Kidney (tissue), 14 donors: Measurements from ENCODE around the gene PLB1. TPM values are rescaled to one million over a fixed set of nuclear protein-coding genes. Genes with fewer than 3 reads are reported as not detected.
A peak's percentile ranks its signal among the peaks of the same experiment; 100 is the strongest.

ENCODE experiments used
- DNase-seq, 5 donors: peaks; one replicate each; pipeline ENCODE4 v3.0.0-alpha.2; 2013 to 2020
- FAIRE-seq: peaks from 2 replicates; lab custom pipeline; 2012; peaks lifted over from hg19 to GRCh38; lab: Jason Lieb, UNC
- H3K27ac ChIP-seq, 2 donors: one replicate each; pipeline ENCODE4 v1.7.0; 2013; ENCODE audit warnings: low read depth in 2 of 2, low read length in 2 of 2, inconsistent platforms in 1 of 2
- H3K27me3 ChIP-seq: one replicate; pipeline ENCODE4 v1.7.1; 2013; ENCODE audit warnings: low read length, inconsistent platforms; ENCODE audit not compliant: control insufficient read depth, insufficient read depth
- H3K36me3 ChIP-seq, 3 donors: one replicate each; pipeline versions ENCODE4 v1.7.0 to v1.7.1; 2013; ENCODE audit warnings: low read length in 3 of 3, control low read depth in 1 of 3, inconsistent platforms in 1 of 3; ENCODE audit not compliant: insufficient read depth in 3 of 3, control insufficient read depth in 2 of 3
- H3K4me1 ChIP-seq, 3 donors: one replicate each; pipeline versions ENCODE4 v1.7.0 to v1.7.1; 2013; ENCODE audit warnings: low read length in 3 of 3, inconsistent platforms in 1 of 3, low read depth in 1 of 3; ENCODE audit not compliant: control insufficient read depth in 2 of 3, insufficient read depth in 2 of 3
- H3K4me3 ChIP-seq, 3 donors: one replicate each; pipeline versions ENCODE4 v1.7.0 to v1.8.1; 2013; ENCODE audit warnings: low read length in 3 of 3, control low read depth in 1 of 3, inconsistent platforms in 1 of 3
- H3K9ac ChIP-seq, 3 donors: one replicate each; pipeline versions ENCODE4 v1.7.0 to v1.7.1; 2013; ENCODE audit warnings: low read length in 3 of 3, control low read depth in 1 of 3, inconsistent platforms in 1 of 3
- H3K9me3 ChIP-seq, 3 donors: one replicate each; pipeline versions ENCODE4 v1.7.0 to v1.7.1; 2013; ENCODE audit warnings: low read length in 3 of 3, control low read depth in 1 of 3, inconsistent platforms in 1 of 3; ENCODE audit not compliant: control insufficient read depth in 2 of 3, insufficient read depth in 1 of 3
- intact Hi-C: fragments of 100-400 bp; cut with DNase I; formaldehyde crosslinking; loops from one replicate; pipeline ENCODE4 v1.11.1; 2022
- polyA plus RNA-seq: library from polyadenylated mRNA; stranded (reverse); fragments of 350-450 nt; fragmentation: Illumina TruSeq; extraction: RNeasy Lipid Tissue Mini Kit (QIAGEN cat#74804); gene quantifications from one replicate; pipeline ENCODE4 v1.2.3, GENCODE V29; 2014; ENCODE audit warnings: low read depth, low replicate concordance; ENCODE audit not compliant: insufficient read depth
- total RNA-seq: library from RNA; stranded (reverse); fragmentation: NEBNext Ultra II Directional; extraction: Animal tissue kit (Norgen Biotek cat#: 25700); gene quantifications from one replicate; pipeline ENCODE4 v1.2.1, GENCODE V29; 2021
- TF ChIP-seq, protein P1 (sequence below): IDR thresholded peaks from 3 replicates; pipeline ENCODE4 v1.5.1; 2012; ENCODE audit warnings: mild to moderate bottlenecking, moderate library complexity, borderline replicate concordance; ENCODE audit not compliant: insufficient read depth; ENCODE audit errors: extremely low read depth
- donor health status: control.
- donor health status: control.
- donor health status: control.
- donor health status: control.
- donor health status: control.
- donor health status: DM: yes; HTN: yes; CAD: no.
- donor health status: Normal renal cell carcinoma (clear cell type).

The PLB1 gene
- total and polyA plus RNA-seq, 2 donors from 2014 or later, result 0.95 to 6.8 TPM

DNA sequence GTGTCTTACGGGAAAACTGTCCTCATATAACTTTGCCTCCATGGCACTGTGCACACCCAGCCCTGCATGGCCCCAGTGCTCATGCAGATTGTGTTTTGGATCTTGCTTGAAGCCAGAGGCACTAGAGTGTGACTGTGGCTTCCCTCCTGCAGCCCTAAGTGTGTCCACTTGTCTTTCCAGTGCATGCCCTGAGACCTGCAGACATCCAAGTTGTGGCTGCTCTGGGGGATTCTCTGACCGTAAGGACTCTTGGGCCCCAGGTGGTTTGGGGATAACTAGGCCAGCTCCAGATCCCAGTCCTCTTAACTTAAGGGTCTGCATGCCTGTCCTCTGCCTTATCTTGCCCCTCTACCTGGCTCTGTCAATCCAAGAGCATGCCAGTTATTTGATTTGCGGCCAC lies 96.6 kb downstream of the PLB1 start:
- TF ChIP-seq, protein P1, sequence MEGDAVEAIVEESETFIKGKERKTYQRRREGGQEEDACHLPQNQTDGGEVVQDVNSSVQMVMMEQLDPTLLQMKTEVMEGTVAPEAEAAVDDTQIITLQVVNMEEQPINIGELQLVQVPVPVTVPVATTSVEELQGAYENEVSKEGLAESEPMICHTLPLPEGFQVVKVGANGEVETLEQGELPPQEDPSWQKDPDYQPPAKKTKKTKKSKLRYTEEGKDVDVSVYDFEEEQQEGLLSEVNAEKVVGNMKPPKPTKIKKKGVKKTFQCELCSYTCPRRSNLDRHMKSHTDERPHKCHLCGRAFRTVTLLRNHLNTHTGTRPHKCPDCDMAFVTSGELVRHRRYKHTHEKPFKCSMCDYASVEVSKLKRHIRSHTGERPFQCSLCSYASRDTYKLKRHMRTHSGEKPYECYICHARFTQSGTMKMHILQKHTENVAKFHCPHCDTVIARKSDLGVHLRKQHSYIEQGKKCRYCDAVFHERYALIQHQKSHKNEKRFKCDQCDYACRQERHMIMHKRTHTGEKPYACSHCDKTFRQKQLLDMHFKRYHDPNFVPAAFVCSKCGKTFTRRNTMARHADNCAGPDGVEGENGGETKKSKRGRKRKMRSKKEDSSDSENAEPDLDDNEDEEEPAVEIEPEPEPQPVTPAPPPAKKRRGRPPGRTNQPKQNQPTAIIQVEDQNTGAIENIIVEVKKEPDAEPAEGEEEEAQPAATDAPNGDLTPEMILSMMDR, result no peak
- no peaks in the 10 kb centered on the region for H3K9me3 ChIP-seq
- H3K9ac ChIP-seq, result no peak overlapping the region
- DNase-seq, result peak in 1 of 5 donors; percentile 35
- H3K4me1 ChIP-seq, result peaks cover 2 to 11% (median 7%) of the 10 kb centered on the region in 3 donors
- intact Hi-C loops, result no loop called here
- H3K27me3 ChIP-seq, result no peaks in the 10 kb centered on the region
- H3K4me3 ChIP-seq, result no peak overlapping the region
- FAIRE-seq, result no peak
- H3K36me3 ChIP-seq, result no peaks in the 10 kb centered on the region
- no peak overlapping the region for H3K27ac ChIP-seq

DNA sequence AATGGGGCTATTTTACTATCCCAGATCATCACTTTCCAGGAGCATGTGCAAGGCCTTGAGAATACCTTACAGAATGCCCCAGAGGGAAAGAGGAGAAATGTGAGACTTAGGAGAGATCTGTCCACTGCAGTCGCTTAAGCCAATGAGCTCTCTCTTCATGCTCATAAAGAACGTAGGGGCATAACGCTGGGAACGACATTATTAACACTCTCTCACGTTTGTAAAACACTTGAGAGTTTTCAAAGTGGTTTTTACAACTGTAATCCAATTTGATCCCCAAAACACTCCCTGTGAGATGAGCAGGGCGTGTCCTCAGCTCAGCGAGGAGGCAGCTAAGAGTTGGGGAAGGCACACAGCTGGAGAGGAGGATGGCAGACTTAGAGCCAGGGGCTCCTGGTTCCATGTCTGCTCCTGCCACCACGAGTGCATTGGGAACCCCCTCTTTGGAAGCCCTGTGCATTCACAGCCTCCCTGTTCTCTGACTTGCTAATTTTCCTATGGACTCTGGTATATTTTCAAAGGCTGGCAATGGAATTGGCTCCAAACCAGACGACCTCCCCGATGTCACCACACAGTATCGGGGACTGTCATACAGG lies 97.4 kb downstream of the PLB1 start:
- Histone ChIP-seq H3K9me3 (no peaks in the 10 kb centered on the region), H3K4me3 (no peak overlapping the region), H3K9ac (no peak overlapping the region), H3K36me3 (no peaks in the 10 kb centered on the region), H3K27ac (no peak overlapping the region), H3K4me1 (peaks cover 2 to 11% (median 7%) of the 10 kb centered on the region in 3 donors), H3K27me3 (no peaks in the 10 kb centered on the region)
- TF ChIP-seq, protein P1, result no peak
- DNase-seq, result peak in 1 of 5 donors; percentile 41
- intact Hi-C loops, result no loop called here
- no peak for FAIRE-seq

GRCh38 chr2:28594000-28594331 lies 98.1 kb downstream of the PLB1 start:
- Histone ChIP-seq H3K27ac (peak overlapping the region in 1 of 2 donors; percentile 77), H3K9ac (peak overlapping the region in 1 of 3 donors; percentile 46), H3K36me3 (no peaks in the 10 kb centered on the region), H3K4me1 (peaks cover 2 to 11% (median 7%) of the 10 kb centered on the region in 3 donors), H3K9me3 (no peaks in the 10 kb centered on the region), H3K27me3 (no peaks in the 10 kb centered on the region), H3K4me3 (peak overlapping the region in 2 of 3 donors; percentile 3 to 5)
- peak in 1 of 5 donors; percentile 29 for DNase-seq
- TF ChIP-seq, protein P1, result no peak
- FAIRE-seq, result no peak
- intact Hi-C loops, result no loop called here
